ENCODE results near the gene CFAP100.
A peak's percentile ranks its signal among the peaks of the same experiment; 100 is the strongest.

The CFAP100 gene

DNA sequence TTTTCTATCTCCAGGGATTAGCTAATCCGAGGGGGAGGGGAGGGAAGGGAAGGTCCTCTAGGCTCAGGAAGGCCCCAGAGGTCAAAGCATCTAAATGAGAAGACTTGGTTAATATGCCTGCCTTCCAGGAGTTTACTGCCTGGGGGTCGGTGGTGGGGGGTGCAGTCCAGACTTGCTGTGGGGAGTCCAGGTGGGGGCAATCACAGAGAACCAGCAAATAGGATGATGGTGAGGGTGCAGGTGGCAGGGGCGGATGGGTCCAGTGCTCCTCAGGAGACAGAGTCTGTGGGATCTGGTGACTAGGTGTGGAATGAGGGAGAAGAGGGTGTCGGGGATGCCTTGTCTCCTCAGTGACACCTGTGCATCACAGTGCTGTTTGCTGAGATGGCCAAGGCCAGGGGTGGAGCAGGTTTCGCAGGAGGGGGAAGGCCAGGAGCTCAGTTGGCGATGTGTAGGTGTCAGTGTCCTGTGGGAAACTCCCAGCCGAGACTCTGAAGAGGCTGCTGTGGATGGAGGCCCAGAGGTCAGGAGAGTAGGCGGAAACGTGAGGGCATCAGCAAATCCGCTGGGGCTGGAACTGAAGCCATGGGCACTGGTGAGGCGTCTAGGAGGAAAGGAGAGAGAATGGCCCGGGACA is 8.1 kb downstream of the CFAP100 start:
- H3K27ac ChIP-seq = no peak overlapping the region
- TF ChIP-seq, protein P1, sequence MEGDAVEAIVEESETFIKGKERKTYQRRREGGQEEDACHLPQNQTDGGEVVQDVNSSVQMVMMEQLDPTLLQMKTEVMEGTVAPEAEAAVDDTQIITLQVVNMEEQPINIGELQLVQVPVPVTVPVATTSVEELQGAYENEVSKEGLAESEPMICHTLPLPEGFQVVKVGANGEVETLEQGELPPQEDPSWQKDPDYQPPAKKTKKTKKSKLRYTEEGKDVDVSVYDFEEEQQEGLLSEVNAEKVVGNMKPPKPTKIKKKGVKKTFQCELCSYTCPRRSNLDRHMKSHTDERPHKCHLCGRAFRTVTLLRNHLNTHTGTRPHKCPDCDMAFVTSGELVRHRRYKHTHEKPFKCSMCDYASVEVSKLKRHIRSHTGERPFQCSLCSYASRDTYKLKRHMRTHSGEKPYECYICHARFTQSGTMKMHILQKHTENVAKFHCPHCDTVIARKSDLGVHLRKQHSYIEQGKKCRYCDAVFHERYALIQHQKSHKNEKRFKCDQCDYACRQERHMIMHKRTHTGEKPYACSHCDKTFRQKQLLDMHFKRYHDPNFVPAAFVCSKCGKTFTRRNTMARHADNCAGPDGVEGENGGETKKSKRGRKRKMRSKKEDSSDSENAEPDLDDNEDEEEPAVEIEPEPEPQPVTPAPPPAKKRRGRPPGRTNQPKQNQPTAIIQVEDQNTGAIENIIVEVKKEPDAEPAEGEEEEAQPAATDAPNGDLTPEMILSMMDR (IDR thresholded peaks at IDR 0.05) = no peak
- DNase-seq (ENCODE audit: low spot score) = no peak
- H3K4me3 ChIP-seq = no peak overlapping the region

GRCh38 chr3:126406389-126407296 is 11.9 kb downstream of the CFAP100 start:
- peak; percentile 64 for DNase-seq (ENCODE audit: low spot score)
- TF ChIP-seq, protein P1 (IDR thresholded peaks at IDR 0.05) = no peak
- Histone ChIP-seq H3K27ac (no peak overlapping the region), H3K4me3 (no peak overlapping the region)

DNA sequence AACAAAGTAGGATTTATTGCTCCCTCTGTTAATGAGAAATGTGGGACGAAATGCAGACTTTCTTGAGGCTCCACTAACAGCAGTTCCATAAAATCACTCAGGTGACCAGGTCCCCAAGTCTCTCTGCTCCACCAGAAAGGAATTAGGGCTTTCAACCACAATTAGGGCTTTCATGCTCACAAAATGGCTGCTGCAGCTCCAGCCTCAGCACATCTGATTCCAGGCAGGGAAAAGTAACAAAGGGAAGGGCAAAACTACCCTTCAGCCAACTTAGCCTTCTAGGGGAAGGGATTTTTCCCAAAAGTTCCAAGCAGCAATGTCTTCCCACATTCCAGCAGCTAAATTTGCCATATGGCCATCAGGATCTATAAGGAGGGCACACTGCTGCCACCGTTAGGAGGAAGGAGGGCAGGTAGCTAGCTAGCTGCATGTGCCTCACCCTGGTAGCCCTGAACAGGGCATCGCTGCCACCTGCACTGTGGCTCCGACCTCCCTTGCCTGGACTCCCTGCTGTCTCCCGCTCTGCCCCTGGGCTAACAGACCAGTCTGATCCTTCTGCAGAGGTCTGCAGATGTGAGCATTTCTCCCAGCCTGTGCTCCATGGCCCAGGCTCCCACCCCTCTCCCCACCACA is 12.8 kb downstream of the CFAP100 start:
- peak; percentile 52 for DNase-seq (ENCODE audit: low spot score)

GRCh38 chr3:126408099-126408498 is 13.4 kb downstream of the CFAP100 start:
- no peak for DNase-seq (ENCODE audit: low spot score)
- no peak overlapping the region for H3K27ac ChIP-seq
- H3K4me3 ChIP-seq = no peak overlapping the region
- TF ChIP-seq, protein P1 (IDR thresholded peaks at IDR 0.05) = no peak

More for the DNA sequence above, 12.8 kb downstream of the CFAP100 start:
- Histone ChIP-seq H3K4me3 (no peak overlapping the region), H3K27ac (no peak overlapping the region)
- TF ChIP-seq, protein P1 (IDR thresholded peaks at IDR 0.05) = no peak

GRCh38 chr3:126412841-126413692 is 18.4 kb downstream of the CFAP100 start:
- TF ChIP-seq, protein P1 (IDR thresholded peaks at IDR 0.05) = no peak
- Histone ChIP-seq H3K27ac (no peak overlapping the region), H3K4me3 (no peak overlapping the region)
- no peak for DNase-seq (ENCODE audit: low spot score)

GRCh38 chr3:126413693-126414080 is 19.0 kb downstream of the CFAP100 start:
- Histone ChIP-seq H3K27ac (no peak overlapping the region), H3K4me3 (no peak overlapping the region)
- peak; percentile 64 for DNase-seq (ENCODE audit: low spot score)
- TF ChIP-seq, protein P1 (IDR thresholded peaks at IDR 0.05) = no peak

Data from coronary artery (tissue), 2 donors.